Peyer's patch (tissue), 4 donors: Measurements from ENCODE around the gene HOXC5.

Experiments
- CTCF ChIP-seq, 6 experiments: fragments of 450-650 bp in 4 of 6; fragments of 200-600 bp in 2 of 6; sonication (generic) in 1 of 6; IDR thresholded peaks; one replicate each; pipeline ENCODE4 v1.5.1; 2017 to 2019; ENCODE audit warnings: antibody characterized with exemption in 6 of 6, mild to moderate bottlenecking in 3 of 6, moderate library complexity in 1 of 6
- POLR2A ChIP-seq, 2 donors: fragments of 450-650 bp; IDR thresholded peaks; one replicate each; pipeline ENCODE4 v1.5.1; 2017; ENCODE audit warnings: antibody characterized with exemption in 2 of 2, mild to moderate bottlenecking in 2 of 2, moderate library complexity in 2 of 2

- TF ChIP-seq CTCF (IDR thresholded peaks at IDR 0.05): no peak
- TF ChIP-seq POLR2A (IDR thresholded peaks at IDR 0.05): no peak
These were observed 697 bp upstream of the HOXC5 start for GRCh38 chr12:54032086-54032619.
